GM21737 (cell line): ENCODE results near the gene ZNF813.
A peak's percentile ranks its signal among the peaks of the same experiment; 100 is the strongest.

ENCODE experiments used
- ATAC-seq: cut with Tn5 transposase; IDR thresholded peaks from one replicate; pipeline ENCODE4 v1.9.1; 2021; ENCODE audit warnings: mild to moderate bottlenecking, moderate library complexity; ENCODE audit not compliant: unreplicated experiment

ZNF813 gene

GRCh38 chr19:53519446-53519845 lies 51.9 kb downstream of the ZNF813 start:
- no peak for ATAC-seq

GRCh38 chr19:53520163-53520546 lies 52.6 kb downstream of the ZNF813 start:
- no peak for ATAC-seq

- peak; percentile 88 for ATAC-seq
Observed at GRCh38 chr19:53520547-53521372, 53.2 kb downstream of the ZNF813 start.

GRCh38 chr19:53521373-53522202 lies 54.1 kb downstream of the ZNF813 start:
- no peak for ATAC-seq

- no peak for ATAC-seq
Observed at GRCh38 chr19:53525922-53526321, 58.4 kb downstream of the ZNF813 start.

GRCh38 chr19:53530622-53531021 lies 63.1 kb downstream of the ZNF813 start:
- no peak for ATAC-seq

- no peak for ATAC-seq
Observed at GRCh38 chr19:53531457-53531856, 63.9 kb downstream of the ZNF813 start.

- no peak for ATAC-seq
Observed at GRCh38 chr19:53532362-53532761, 64.8 kb downstream of the ZNF813 start.

- ATAC-seq, result no peak
Observed at GRCh38 chr19:53536225-53536548, 68.7 kb downstream of the ZNF813 start.

- ATAC-seq, result no peak
Observed at GRCh38 chr19:53537121-53537520, 69.6 kb downstream of the ZNF813 start.

- ATAC-seq, result peak; percentile 51
Observed at GRCh38 chr19:53537521-53538377, 70.2 kb downstream of the ZNF813 start, which contains the start of gene ZNF331. ZNF331 (plus strand) TSS chr19:53538145; CDS start chr19:53569377, 31,232 bp downstream.

GRCh38 chr19:53538378-53539109 lies 71.0 kb downstream of the ZNF813 start:
- peak; percentile 8 for ATAC-seq

- ATAC-seq, result no peak
Observed at GRCh38 chr19:53540091-53540490, 72.6 kb downstream of the ZNF813 start.

- no peak for ATAC-seq
Observed at GRCh38 chr19:53541971-53542370, 74.4 kb downstream of the ZNF813 start.

GRCh38 chr19:53545271-53546065 lies 77.9 kb downstream of the ZNF813 start:
- no peak for ATAC-seq
